ENCODE results near the gene PTPRA. TPM values are rescaled to one million over a fixed set of nuclear protein-coding genes. Genes with fewer than 3 reads are reported as not detected.

PTPRA gene
- polyA plus RNA-seq, 1 donor (not counting 4 experiments of a cell fraction or from before 2014, with no cell fraction given), result 53.3 TPM

DNA sequence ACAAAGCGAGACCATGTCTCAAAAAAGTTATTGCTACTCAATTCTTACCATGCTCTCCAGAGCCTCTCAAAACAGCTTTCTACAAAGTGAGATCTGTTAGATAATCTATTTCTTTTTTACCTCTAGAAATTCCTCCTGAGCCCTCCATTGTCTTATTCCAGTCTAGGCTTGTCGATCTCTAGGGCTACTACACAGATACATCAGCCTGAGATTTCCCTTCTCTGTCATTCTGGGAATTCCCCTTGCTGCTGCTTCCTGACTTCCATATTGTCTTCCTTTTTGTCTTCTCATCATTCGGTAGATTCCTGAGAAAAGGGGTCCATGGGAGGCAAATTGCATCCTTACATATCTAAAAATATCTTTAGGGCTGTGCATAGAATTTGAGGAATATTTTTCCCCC lies 94.6 kb downstream of the PTPRA start:
- TF ChIP-seq EZH2 (IDR thresholded peaks at IDR 0.05; ENCODE audit: low read length), result no peak
- TF ChIP-seq, protein P1, sequence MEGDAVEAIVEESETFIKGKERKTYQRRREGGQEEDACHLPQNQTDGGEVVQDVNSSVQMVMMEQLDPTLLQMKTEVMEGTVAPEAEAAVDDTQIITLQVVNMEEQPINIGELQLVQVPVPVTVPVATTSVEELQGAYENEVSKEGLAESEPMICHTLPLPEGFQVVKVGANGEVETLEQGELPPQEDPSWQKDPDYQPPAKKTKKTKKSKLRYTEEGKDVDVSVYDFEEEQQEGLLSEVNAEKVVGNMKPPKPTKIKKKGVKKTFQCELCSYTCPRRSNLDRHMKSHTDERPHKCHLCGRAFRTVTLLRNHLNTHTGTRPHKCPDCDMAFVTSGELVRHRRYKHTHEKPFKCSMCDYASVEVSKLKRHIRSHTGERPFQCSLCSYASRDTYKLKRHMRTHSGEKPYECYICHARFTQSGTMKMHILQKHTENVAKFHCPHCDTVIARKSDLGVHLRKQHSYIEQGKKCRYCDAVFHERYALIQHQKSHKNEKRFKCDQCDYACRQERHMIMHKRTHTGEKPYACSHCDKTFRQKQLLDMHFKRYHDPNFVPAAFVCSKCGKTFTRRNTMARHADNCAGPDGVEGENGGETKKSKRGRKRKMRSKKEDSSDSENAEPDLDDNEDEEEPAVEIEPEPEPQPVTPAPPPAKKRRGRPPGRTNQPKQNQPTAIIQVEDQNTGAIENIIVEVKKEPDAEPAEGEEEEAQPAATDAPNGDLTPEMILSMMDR (optimal IDR thresholded peaks at IDR 0.05 in 1 of 3, IDR thresholded peaks at IDR 0.05 in 1 of 3, conservative IDR thresholded peaks at IDR 0.05 in 1 of 3; ENCODE audit: extremely low read depth in 1 of 3, insufficient read depth in 2 of 3, low read length in 3 of 3), result no peak
- Histone ChIP-seq H3K27ac (ENCODE audit: control insufficient read depth, insufficient read depth, low read length) (peak overlapping the region; percentile 55), H3K4me1 (ENCODE audit: control insufficient read depth, extremely low read depth, insufficient read depth, low read length) (peaks cover 9% of the 10 kb centered on the region), H3K9me3 (ENCODE audit: control insufficient read depth, low read depth, low read length) (no peaks in the 10 kb centered on the region), H2AFZ (ENCODE audit: control insufficient read depth, low read length) (peak overlapping the region; percentile 31), H3K36me3 (ENCODE audit: control insufficient read depth in 2 of 2, extremely low read depth in 1 of 2, insufficient read depth in 2 of 2, low read length in 2 of 2) (no peaks in the 10 kb centered on the region), H3K9me1 (ENCODE audit: control insufficient read depth, extremely low read depth, insufficient read depth, low read length) (peaks cover 2% of the 10 kb centered on the region), H3K4me2 (ENCODE audit: control insufficient read depth, extremely low read depth, insufficient read depth, low read depth, low read length) (peak overlapping the region; percentile 33), H3K4me3 (ENCODE audit: control insufficient read depth in 2 of 3, extremely low read depth in 1 of 3, insufficient read depth in 2 of 3, low read depth in 1 of 3, low read length in 3 of 3) (no peak overlapping the region), H3K27me3 (ENCODE audit: control insufficient read depth, extremely low read depth, insufficient read depth, low read length) (no peaks in the 10 kb centered on the region), H3K9ac (ENCODE audit: control insufficient read depth, extremely low read depth, insufficient read depth, low read length) (peak overlapping the region; percentile 24), H4K20me1 (ENCODE audit: control insufficient read depth, extremely low read depth, insufficient read depth, low read length) (no peaks in the 10 kb centered on the region), H3K79me2 (ENCODE audit: control insufficient read depth, insufficient read depth, low read length) (no peaks in the 10 kb centered on the region)
- DNase-seq (ENCODE audit: low read depth, low spot score), result no peak
- dilution Hi-C loops (cut with MboI; ENCODE audit: extremely low pct_ligation_motif_present, low sequenced_read_pairs), result no loop called here
- FAIRE-seq, result peak; percentile 71

DNA sequence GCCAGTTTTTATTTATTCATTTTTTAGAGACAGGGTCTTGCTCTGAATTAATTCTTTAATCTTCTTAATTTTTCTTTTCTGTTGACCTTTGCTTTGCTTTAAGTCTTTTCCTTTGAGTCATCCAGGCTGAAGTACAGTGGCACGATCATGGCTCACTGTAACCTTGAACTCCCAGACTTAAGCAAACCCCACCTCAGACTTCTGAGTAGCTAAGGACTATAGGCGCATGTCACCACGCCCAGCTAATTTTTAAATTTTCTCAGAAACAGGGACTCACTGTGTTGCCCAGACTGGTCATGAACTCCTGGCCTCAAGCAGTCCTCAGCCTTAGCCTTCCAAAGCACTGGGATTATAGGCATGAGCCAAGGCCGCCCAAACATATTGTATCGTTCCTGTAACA lies 98.8 kb downstream of the PTPRA start:
- Histone ChIP-seq H3K4me3 (ENCODE audit: control insufficient read depth in 2 of 3, extremely low read depth in 1 of 3, insufficient read depth in 2 of 3, low read depth in 1 of 3, low read length in 3 of 3) (no peak overlapping the region), H3K4me2 (ENCODE audit: control insufficient read depth, extremely low read depth, insufficient read depth, low read depth, low read length) (no peak overlapping the region), H3K27ac (ENCODE audit: control insufficient read depth, insufficient read depth, low read length) (no peak overlapping the region), H3K36me3 (ENCODE audit: control insufficient read depth in 2 of 2, extremely low read depth in 1 of 2, insufficient read depth in 2 of 2, low read length in 2 of 2) (no peaks in the 10 kb centered on the region), H3K4me1 (ENCODE audit: control insufficient read depth, extremely low read depth, insufficient read depth, low read length) (peaks cover 9% of the 10 kb centered on the region), H3K9me1 (ENCODE audit: control insufficient read depth, extremely low read depth, insufficient read depth, low read length) (no peaks in the 10 kb centered on the region), H3K79me2 (ENCODE audit: control insufficient read depth, insufficient read depth, low read length) (no peaks in the 10 kb centered on the region), H3K27me3 (ENCODE audit: control insufficient read depth, extremely low read depth, insufficient read depth, low read length) (no peaks in the 10 kb centered on the region), H3K9ac (ENCODE audit: control insufficient read depth, extremely low read depth, insufficient read depth, low read length) (no peak overlapping the region), H3K9me3 (ENCODE audit: control insufficient read depth, low read depth, low read length) (no peaks in the 10 kb centered on the region), H2AFZ (ENCODE audit: control insufficient read depth, low read length) (no peak overlapping the region), H4K20me1 (ENCODE audit: control insufficient read depth, extremely low read depth, insufficient read depth, low read length) (no peaks in the 10 kb centered on the region)
- dilution Hi-C loops (cut with MboI; ENCODE audit: extremely low pct_ligation_motif_present, low sequenced_read_pairs), result no loop called here
- no peak for FAIRE-seq
- DNase-seq (ENCODE audit: low read depth, low spot score), result no peak
- TF ChIP-seq EZH2 (IDR thresholded peaks at IDR 0.05; ENCODE audit: low read length), result no peak
- TF ChIP-seq, protein P1 (optimal IDR thresholded peaks at IDR 0.05 in 1 of 3, IDR thresholded peaks at IDR 0.05 in 1 of 3, conservative IDR thresholded peaks at IDR 0.05 in 1 of 3; ENCODE audit: extremely low read depth in 1 of 3, insufficient read depth in 2 of 3, low read length in 3 of 3), result no peak

All from keratinocyte (primary cell).